Mesothelial cell of epicardium (in vitro differentiated cells): ENCODE measurements around the gene PTPN2. TPM values are rescaled to one million over a fixed set of nuclear protein-coding genes. Genes with fewer than 3 reads are reported as not detected.

Experiments used
- DNase-seq, 2 experiments: peaks; one replicate each; pipeline ENCODE4 v3.0.0; 2021; ENCODE audit warnings: low spot score in 2 of 2; ENCODE audit not compliant: unreplicated experiment in 2 of 2
- H3K27ac Mint-ChIP-seq: 2 replicates; pipeline ENCODE4 v1.8.0; 2021; ENCODE audit warnings: mixed read lengths
- H3K27me3 Mint-ChIP-seq: 2 replicates; pipeline ENCODE4 v1.8.0; 2021; ENCODE audit warnings: low read depth, mixed read lengths
- H3K36me3 Mint-ChIP-seq: 2 replicates; pipeline ENCODE4 v1.8.0; 2021; ENCODE audit warnings: mixed read lengths
- H3K4me1 Mint-ChIP-seq: 2 replicates; pipeline ENCODE4 v1.8.0; 2021; ENCODE audit warnings: mixed read lengths
- H3K4me3 Mint-ChIP-seq: 2 replicates; pipeline ENCODE4 v1.8.0; 2021; ENCODE audit warnings: mild to moderate bottlenecking, moderate library complexity, mixed read lengths
- H3K9me3 Mint-ChIP-seq: 2 replicates; pipeline ENCODE4 v1.8.0; 2021; ENCODE audit warnings: mixed read lengths
- CTCF ChIP-seq: fragments of 200-600 bp; sonication (generic); IDR thresholded peaks from one replicate; pipeline ENCODE4 v1.5.0; 2021; ENCODE audit warnings: antibody characterized with exemption; ENCODE audit not compliant: unreplicated experiment
- total RNA-seq: library from RNA; stranded (reverse); gene quantifications from 3 replicates; pipeline ENCODE4 v1.2.1, GENCODE V29; 2021

Gene PTPN2
- total RNA-seq, 1 donor from 2014 or later, result 37.0 TPM

GRCh38 chr18:12843420-12844350, 40.4 kb downstream of the PTPN2 start:
- Mint-ChIP-seq H3K4me3 (no peak overlapping the region), H3K36me3 (peaks cover 2% of the 10 kb centered on the region), H3K9me3 (no peaks in the 10 kb centered on the region), H3K4me1 (peaks cover 13% of the 10 kb centered on the region), H3K27ac (no peak overlapping the region), H3K27me3 (no peaks in the 10 kb centered on the region)
- no peak for DNase-seq
- TF ChIP-seq CTCF, result no peak

- no peak for DNase-seq
- peak overlapping the region; percentile 5 for H3K27ac Mint-ChIP-seq
- no peaks in the 10 kb centered on the region for H3K27me3 Mint-ChIP-seq
- TF ChIP-seq CTCF, result no peak
- peaks cover 2% of the 10 kb centered on the region for H3K36me3 Mint-ChIP-seq
- H3K9me3 Mint-ChIP-seq, result no peaks in the 10 kb centered on the region
- H3K4me3 Mint-ChIP-seq, result no peak overlapping the region
- peaks cover 19% of the 10 kb centered on the region for H3K4me1 Mint-ChIP-seq
Measured at GRCh38 chr18:12842459-12843380, 41.3 kb downstream of the PTPN2 start.

- no peak overlapping the region for H3K27ac Mint-ChIP-seq
- H3K36me3 Mint-ChIP-seq, result peaks cover 2% of the 10 kb centered on the region
- peaks cover 28% of the 10 kb centered on the region for H3K4me1 Mint-ChIP-seq
- H3K27me3 Mint-ChIP-seq, result no peaks in the 10 kb centered on the region
- no peak for TF ChIP-seq CTCF
- no peak for DNase-seq
- H3K9me3 Mint-ChIP-seq, result no peaks in the 10 kb centered on the region
- no peak overlapping the region for H3K4me3 Mint-ChIP-seq
Measured at GRCh38 chr18:12841070-12841469, 43.0 kb downstream of the PTPN2 start.

- no peak overlapping the region for H3K4me3 Mint-ChIP-seq
- H3K4me1 Mint-ChIP-seq, result peaks cover 29% of the 10 kb centered on the region
- no peaks in the 10 kb centered on the region for H3K9me3 Mint-ChIP-seq
- H3K27ac Mint-ChIP-seq, result no peak overlapping the region
- H3K27me3 Mint-ChIP-seq, result no peaks in the 10 kb centered on the region
- no peak for DNase-seq
- no peak for TF ChIP-seq CTCF
- peaks cover 5% of the 10 kb centered on the region for H3K36me3 Mint-ChIP-seq
Measured at GRCh38 chr18:12840382-12840781, 43.7 kb downstream of the PTPN2 start.

- no peaks in the 10 kb centered on the region for H3K9me3 Mint-ChIP-seq
- no peak overlapping the region for H3K27ac Mint-ChIP-seq
- H3K4me3 Mint-ChIP-seq, result no peak overlapping the region
- no peaks in the 10 kb centered on the region for H3K27me3 Mint-ChIP-seq
- peaks cover 5% of the 10 kb centered on the region for H3K36me3 Mint-ChIP-seq
- no peak for TF ChIP-seq CTCF
- DNase-seq, result no peak
- peaks cover 29% of the 10 kb centered on the region for H3K4me1 Mint-ChIP-seq
Measured at GRCh38 chr18:12839526-12840196, 44.4 kb downstream of the PTPN2 start.
